HG03060 (cell line): ENCODE data around the gene F11R.
"Not testable (repeated sequence)": the region's sequence is repeated elsewhere in the genome, so short reads cannot be mapped to it uniquely, and the experiment has no call there.

Experiments used
- ATAC-seq: cut with Tn5 transposase; IDR thresholded peaks from one replicate; pipeline ENCODE4 v1.9.1; 2021; ENCODE audit warnings: low read depth, moderate number of reproducible peaks; ENCODE audit not compliant: unreplicated experiment

Gene F11R

GRCh38 chr1:160979286-160979685, 41.7 kb downstream of the F11R start:
- no peak for ATAC-seq

- ATAC-seq = no peak
These were observed 42.4 kb downstream of the F11R start for GRCh38 chr1:160978510-160978927.

GRCh38 chr1:160975026-160975425, 45.9 kb downstream of the F11R start:
- no peak for ATAC-seq

GRCh38 chr1:160973491-160973890, 47.5 kb downstream of the F11R start:
- no peak for ATAC-seq

GRCh38 chr1:160972939-160973338, 48.0 kb downstream of the F11R start:
- no peak for ATAC-seq

GRCh38 chr1:160971618-160972056, 49.3 kb downstream of the F11R start:
- ATAC-seq = no peak

- ATAC-seq = no peak
These were observed 57.4 kb downstream of the F11R start for GRCh38 chr1:160963521-160963920.

GRCh38 chr1:160961419-160961818, 59.5 kb downstream of the F11R start:
- ATAC-seq = no peak

GRCh38 chr1:160956966-160957365, 64.0 kb downstream of the F11R start:
- no peak for ATAC-seq

- ATAC-seq = no peak
These were observed 66.5 kb downstream of the F11R start, which contains the start of gene ITLN2 for GRCh38 chr1:160954158-160955104. TSS of gene ITLN2 (minus strand) at chr1:160954809. CDS start at chr1:160954741, 68 bp downstream.

GRCh38 chr1:160953030-160953429, 67.9 kb downstream of the F11R start:
- ATAC-seq = no peak

GRCh38 chr1:160952129-160952510, 68.8 kb downstream of the F11R start:
- ATAC-seq = no peak

- ATAC-seq = no peak
These were observed 69.4 kb downstream of the F11R start for GRCh38 chr1:160951443-160952128.

GRCh38 chr1:160950657-160951056, 70.3 kb downstream of the F11R start:
- no peak for ATAC-seq

- no peak for ATAC-seq
These were observed 71.1 kb downstream of the F11R start for GRCh38 chr1:160949881-160950280.

- ATAC-seq = not testable (repeated sequence)
These were observed 71.6 kb downstream of the F11R start for GRCh38 chr1:160949216-160949880.

GRCh38 chr1:160947174-160947759, 73.7 kb downstream of the F11R start:
- ATAC-seq = not testable (repeated sequence)

GRCh38 chr1:160945881-160946280, 75.1 kb downstream of the F11R start:
- not testable (repeated sequence) for ATAC-seq
